OCI-LY3 (cell line): ENCODE measurements around the gene OXNAD1.

Experiments
- EZH2phosphoT487 ChIP-seq: fragments of 200-600 bp; shearing (Covaris generic); IDR thresholded peaks from 2 replicates; pipeline ENCODE4 v1.6.1; 2018; ENCODE audit warnings: antibody characterized with exemption, mixed run types, low read depth
- TF ChIP-seq, protein P1 (sequence below): fragments of 200-600, 300-600 bp; sonication (generic); IDR thresholded peaks from 2 replicates; pipeline ENCODE4 v1.5.1; 2014; ENCODE audit warnings: antibody characterized with exemption, low read length, low read depth

DNA sequence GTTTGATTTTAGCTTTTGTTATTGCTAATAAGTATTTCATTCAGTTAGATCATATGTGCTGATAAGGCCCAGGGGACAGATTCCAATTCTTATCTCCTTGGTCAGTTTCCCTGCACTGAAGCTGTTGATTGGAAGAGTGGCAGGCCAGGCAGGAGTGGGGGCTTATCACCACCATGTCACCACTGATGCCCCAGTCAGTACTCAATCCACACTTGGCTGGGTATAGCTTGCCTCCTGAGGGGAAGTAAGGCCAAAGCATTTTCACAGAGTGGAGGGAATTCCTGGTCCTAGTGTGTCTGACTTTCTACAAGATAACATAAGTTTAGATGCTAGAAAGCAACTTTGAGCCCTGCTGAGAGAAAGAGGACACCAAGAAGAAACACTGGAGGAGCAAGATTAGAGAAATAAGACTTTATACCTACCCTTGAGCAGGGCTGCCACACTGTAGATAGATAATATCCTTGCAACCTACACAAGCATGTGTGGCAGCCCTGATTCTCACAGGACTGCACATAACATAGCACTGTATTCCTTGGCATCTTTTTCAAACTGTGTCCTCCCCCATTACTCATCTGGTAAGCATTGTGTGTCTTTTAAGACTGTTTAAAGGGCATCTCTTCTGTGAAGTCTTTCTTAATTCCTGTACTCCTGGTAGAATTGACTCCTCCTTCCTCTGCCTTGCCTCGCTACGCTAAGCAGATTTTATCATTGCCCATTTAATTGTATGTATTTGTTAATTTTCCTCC, 24.3 kb downstream of the OXNAD1 start:
- TF ChIP-seq, protein P1, sequence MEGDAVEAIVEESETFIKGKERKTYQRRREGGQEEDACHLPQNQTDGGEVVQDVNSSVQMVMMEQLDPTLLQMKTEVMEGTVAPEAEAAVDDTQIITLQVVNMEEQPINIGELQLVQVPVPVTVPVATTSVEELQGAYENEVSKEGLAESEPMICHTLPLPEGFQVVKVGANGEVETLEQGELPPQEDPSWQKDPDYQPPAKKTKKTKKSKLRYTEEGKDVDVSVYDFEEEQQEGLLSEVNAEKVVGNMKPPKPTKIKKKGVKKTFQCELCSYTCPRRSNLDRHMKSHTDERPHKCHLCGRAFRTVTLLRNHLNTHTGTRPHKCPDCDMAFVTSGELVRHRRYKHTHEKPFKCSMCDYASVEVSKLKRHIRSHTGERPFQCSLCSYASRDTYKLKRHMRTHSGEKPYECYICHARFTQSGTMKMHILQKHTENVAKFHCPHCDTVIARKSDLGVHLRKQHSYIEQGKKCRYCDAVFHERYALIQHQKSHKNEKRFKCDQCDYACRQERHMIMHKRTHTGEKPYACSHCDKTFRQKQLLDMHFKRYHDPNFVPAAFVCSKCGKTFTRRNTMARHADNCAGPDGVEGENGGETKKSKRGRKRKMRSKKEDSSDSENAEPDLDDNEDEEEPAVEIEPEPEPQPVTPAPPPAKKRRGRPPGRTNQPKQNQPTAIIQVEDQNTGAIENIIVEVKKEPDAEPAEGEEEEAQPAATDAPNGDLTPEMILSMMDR = no peak
- no peak for TF ChIP-seq EZH2phosphoT487
